ENCODE results near the gene B3GNT9. TPM values are rescaled to one million over a fixed set of nuclear protein-coding genes. Genes with fewer than 3 reads are reported as not detected.

The B3GNT9 gene
- total RNA-seq, 4 donors from 2014 or later, result 2.5 to 4.0 (median 3.5) TPM

GRCh38 chr16:67150047-67150832, 558 bp downstream of the B3GNT9 start:
- DNase-seq, result peak in 1 of 3 donors; percentile 57
- TF ChIP-seq CTCF (IDR thresholded peaks at IDR 0.05), result peak in 1 of 6 experiments; percentile 8
- no peak for TF ChIP-seq POLR2A (IDR thresholded peaks at IDR 0.05)
- no peaks in the 10 kb centered on the region for H3K27me3 ChIP-seq
- peak overlapping the region; percentile 51 to 70 (median 60) for H3K4me3 ChIP-seq
- H3K27ac ChIP-seq, result peak overlapping the region; percentile 56 to 87 (median 72)
- peaks cover 0 to 26% (median 0%) of the 10 kb centered on the region in 3 donors for H3K36me3 ChIP-seq
- H3K4me1 ChIP-seq, result peaks cover 0 to 26% (median 6%) of the 10 kb centered on the region in 4 donors
- no peaks in the 10 kb centered on the region for H3K9me3 ChIP-seq

GRCh38 chr16:67149276-67150046, 1.3 kb downstream of the B3GNT9 start:
- Histone ChIP-seq H3K9me3 (no peaks in the 10 kb centered on the region), H3K4me3 (peak overlapping the region in 3 of 4 donors; percentile 57 to 70 (median 63)), H3K4me1 (peaks cover 0 to 19% (median 3%) of the 10 kb centered on the region in 4 donors), H3K27ac (peak overlapping the region in 3 of 4 donors; percentile 71 to 87 (median 73)), H3K27me3 (no peaks in the 10 kb centered on the region), H3K36me3 (peaks cover 0 to 34% (median 0%) of the 10 kb centered on the region in 3 donors)
- no peak for DNase-seq
- TF ChIP-seq CTCF (IDR thresholded peaks at IDR 0.05) (no peak), POLR2A (IDR thresholded peaks at IDR 0.05) (no peak)

GRCh38 chr16:67148656-67149275, 2.0 kb downstream of the B3GNT9 start:
- Histone ChIP-seq H3K4me3 (no peak overlapping the region), H3K4me1 (peaks cover 0 to 19% (median 3%) of the 10 kb centered on the region in 4 donors), H3K9me3 (no peaks in the 10 kb centered on the region), H3K36me3 (peaks cover 0 to 41% (median 0%) of the 10 kb centered on the region in 3 donors), H3K27ac (no peak overlapping the region), H3K27me3 (no peaks in the 10 kb centered on the region)
- no peak for DNase-seq
- TF ChIP-seq POLR2A (IDR thresholded peaks at IDR 0.05) (no peak), CTCF (IDR thresholded peaks at IDR 0.05) (no peak)

GRCh38 chr16:67148221-67148620, 2.6 kb downstream of the B3GNT9 start:
- TF ChIP-seq POLR2A (IDR thresholded peaks at IDR 0.05), result no peak
- no peak for TF ChIP-seq CTCF (IDR thresholded peaks at IDR 0.05)
- no peak overlapping the region for H3K27ac ChIP-seq
- peaks cover 0 to 46% (median 3%) of the 10 kb centered on the region in 3 donors for H3K36me3 ChIP-seq
- H3K9me3 ChIP-seq, result no peaks in the 10 kb centered on the region
- DNase-seq, result no peak
- no peaks in the 10 kb centered on the region for H3K27me3 ChIP-seq
- H3K4me3 ChIP-seq, result no peak overlapping the region
- peaks cover 0 to 19% (median 3%) of the 10 kb centered on the region in 4 donors for H3K4me1 ChIP-seq

GRCh38 chr16:67147437-67148140, 3.2 kb downstream of the B3GNT9 start:
- TF ChIP-seq CTCF (IDR thresholded peaks at IDR 0.05) (no peak), POLR2A (IDR thresholded peaks at IDR 0.05) (no peak)
- no peak overlapping the region for H3K4me3 ChIP-seq
- no peaks in the 10 kb centered on the region for H3K27me3 ChIP-seq
- H3K27ac ChIP-seq, result no peak overlapping the region
- DNase-seq, result no peak
- peaks cover 0 to 19% (median 3%) of the 10 kb centered on the region in 4 donors for H3K4me1 ChIP-seq
- peaks cover 0 to 52% (median 4%) of the 10 kb centered on the region in 3 donors for H3K36me3 ChIP-seq
- no peaks in the 10 kb centered on the region for H3K9me3 ChIP-seq
